ENCODE measurements around the gene UBE2H.
"Not testable (repeated sequence)": the region's sequence is repeated elsewhere in the genome, so short reads cannot be mapped to it uniquely, and the experiment has no call there.

UBE2H gene

DNA sequence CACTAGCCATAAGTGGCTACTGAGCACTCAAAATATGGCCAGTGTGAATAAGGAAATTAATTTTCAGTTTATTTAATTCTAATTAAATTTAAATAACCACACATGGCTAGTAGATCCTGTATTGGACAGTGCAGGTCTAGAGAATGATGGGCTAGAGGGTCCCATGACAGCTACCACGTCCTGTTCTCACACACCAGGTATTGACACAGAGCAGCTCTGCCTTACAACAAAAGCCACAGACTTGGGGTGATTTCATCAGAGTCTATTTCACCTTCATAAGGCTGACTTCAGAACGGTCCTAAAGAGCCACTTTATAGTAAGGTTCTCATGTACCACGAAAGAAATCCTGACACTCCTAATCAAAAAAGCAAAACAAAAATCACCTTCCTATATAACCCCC lies 111.3 kb downstream of the UBE2H start:
- H2AFZ ChIP-seq (ENCODE audit: low read depth, low read length) = no peak overlapping the region
- no peaks in the 10 kb centered on the region for H3K36me3 ChIP-seq (replicated peaks; ENCODE audit: low read depth, low read length)
- H3K9ac ChIP-seq (ENCODE audit: low read length) = no peak overlapping the region
- no peak for TF ChIP-seq EZH2phosphoT487 (IDR thresholded peaks at IDR 0.05; ENCODE audit: low read depth)
- TF ChIP-seq, protein P1, sequence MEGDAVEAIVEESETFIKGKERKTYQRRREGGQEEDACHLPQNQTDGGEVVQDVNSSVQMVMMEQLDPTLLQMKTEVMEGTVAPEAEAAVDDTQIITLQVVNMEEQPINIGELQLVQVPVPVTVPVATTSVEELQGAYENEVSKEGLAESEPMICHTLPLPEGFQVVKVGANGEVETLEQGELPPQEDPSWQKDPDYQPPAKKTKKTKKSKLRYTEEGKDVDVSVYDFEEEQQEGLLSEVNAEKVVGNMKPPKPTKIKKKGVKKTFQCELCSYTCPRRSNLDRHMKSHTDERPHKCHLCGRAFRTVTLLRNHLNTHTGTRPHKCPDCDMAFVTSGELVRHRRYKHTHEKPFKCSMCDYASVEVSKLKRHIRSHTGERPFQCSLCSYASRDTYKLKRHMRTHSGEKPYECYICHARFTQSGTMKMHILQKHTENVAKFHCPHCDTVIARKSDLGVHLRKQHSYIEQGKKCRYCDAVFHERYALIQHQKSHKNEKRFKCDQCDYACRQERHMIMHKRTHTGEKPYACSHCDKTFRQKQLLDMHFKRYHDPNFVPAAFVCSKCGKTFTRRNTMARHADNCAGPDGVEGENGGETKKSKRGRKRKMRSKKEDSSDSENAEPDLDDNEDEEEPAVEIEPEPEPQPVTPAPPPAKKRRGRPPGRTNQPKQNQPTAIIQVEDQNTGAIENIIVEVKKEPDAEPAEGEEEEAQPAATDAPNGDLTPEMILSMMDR (IDR thresholded peaks at IDR 0.05; ENCODE audit: low read depth, low read length) = no peak
- H3K9me3 ChIP-seq (ENCODE audit: insufficient read depth, low read length) = no peaks in the 10 kb centered on the region; the same call in 1 of the 2 replicates
- H3K4me2 ChIP-seq (ENCODE audit: low read length) = no peak overlapping the region
- H3K4me1 ChIP-seq (ENCODE audit: low read length) = peaks cover 15% of the 10 kb centered on the region
- no peaks in the 10 kb centered on the region for H3K79me2 ChIP-seq (ENCODE audit: low read length)
- no peak overlapping the region for H3K27ac ChIP-seq (ENCODE audit: low read length)
- no peak overlapping the region for H3K4me3 ChIP-seq (ENCODE audit: low read length)
- no peaks in the 10 kb centered on the region for H4K20me1 ChIP-seq (ENCODE audit: insufficient read depth, low read length)
- no peaks in the 10 kb centered on the region for H3K27me3 ChIP-seq (ENCODE audit: low read depth, low read length)

DNA sequence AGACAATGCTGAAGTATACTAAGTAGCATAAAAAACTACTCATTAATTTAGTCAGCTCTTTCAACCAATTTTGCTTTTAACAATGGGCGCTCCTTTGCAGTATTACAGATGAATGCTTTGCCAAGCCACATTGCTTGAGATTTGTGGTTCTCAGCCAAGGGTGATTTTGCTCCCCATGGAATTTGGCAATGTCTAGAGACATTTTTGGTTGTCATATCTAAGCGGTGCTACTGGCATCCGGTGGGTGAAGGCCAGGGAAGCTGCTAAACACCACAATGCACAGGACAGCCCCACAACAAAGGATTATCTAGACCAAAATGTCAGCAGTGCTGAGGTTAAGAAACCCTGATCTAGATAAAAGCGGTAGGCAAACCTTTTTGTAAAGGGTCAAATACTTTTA lies 112.0 kb downstream of the UBE2H start:
- Histone ChIP-seq H3K4me2 (ENCODE audit: low read length) (no peak overlapping the region), H3K79me2 (ENCODE audit: low read length) (no peaks in the 10 kb centered on the region), H3K4me3 (ENCODE audit: low read length) (no peak overlapping the region), H4K20me1 (ENCODE audit: insufficient read depth, low read length) (no peaks in the 10 kb centered on the region), H3K4me1 (ENCODE audit: low read length) (peaks cover 13% of the 10 kb centered on the region), H3K27ac (ENCODE audit: low read length) (no peak overlapping the region), H3K27me3 (ENCODE audit: low read depth, low read length) (no peaks in the 10 kb centered on the region), H2AFZ (ENCODE audit: low read depth, low read length) (no peak overlapping the region), H3K9ac (ENCODE audit: low read length) (no peak overlapping the region), H3K36me3 (replicated peaks; ENCODE audit: low read depth, low read length) (no peaks in the 10 kb centered on the region), H3K9me3 (ENCODE audit: insufficient read depth, low read length) (no peaks in the 10 kb centered on the region; the same call in 1 of the 2 replicates)
- no peak for TF ChIP-seq EZH2phosphoT487 (IDR thresholded peaks at IDR 0.05; ENCODE audit: low read depth)
- TF ChIP-seq, protein P1 (IDR thresholded peaks at IDR 0.05; ENCODE audit: low read depth, low read length) = no peak

DNA sequence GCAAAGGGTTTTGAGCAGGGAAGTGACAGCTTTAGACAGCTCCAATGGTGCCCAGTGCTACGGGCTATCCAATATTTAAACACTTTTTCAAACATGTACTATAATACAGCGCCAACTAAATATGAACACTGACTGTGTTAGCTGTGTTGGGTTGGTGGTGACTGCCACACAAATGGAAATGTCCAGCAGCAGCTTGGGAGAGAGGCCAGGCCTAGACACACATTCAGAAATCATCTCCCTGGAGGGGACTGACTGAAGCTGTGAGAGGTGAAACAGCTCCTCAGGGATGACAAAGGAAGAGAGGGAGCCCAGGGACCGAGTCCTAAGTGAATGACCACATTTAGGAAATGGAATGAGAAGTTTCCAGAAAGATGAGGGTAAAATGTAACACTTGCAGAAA lies 115.8 kb downstream of the UBE2H start:
- no peak overlapping the region for H3K4me3 ChIP-seq (ENCODE audit: low read length)
- no peaks in the 10 kb centered on the region for H3K36me3 ChIP-seq (replicated peaks; ENCODE audit: low read depth, low read length)
- H4K20me1 ChIP-seq (ENCODE audit: insufficient read depth, low read length) = no peaks in the 10 kb centered on the region
- no peak overlapping the region for H3K27ac ChIP-seq (ENCODE audit: low read length)
- H3K4me1 ChIP-seq (ENCODE audit: low read length) = no peaks in the 10 kb centered on the region
- no peak overlapping the region for H2AFZ ChIP-seq (ENCODE audit: low read depth, low read length)
- H3K9me3 ChIP-seq (ENCODE audit: insufficient read depth, low read length) = no peaks in the 10 kb centered on the region
- H3K4me2 ChIP-seq (ENCODE audit: low read length) = no peak overlapping the region
- no peaks in the 10 kb centered on the region for H3K27me3 ChIP-seq (ENCODE audit: low read depth, low read length)
- no peaks in the 10 kb centered on the region for H3K79me2 ChIP-seq (ENCODE audit: low read length)
- no peak overlapping the region for H3K9ac ChIP-seq (ENCODE audit: low read length)
- TF ChIP-seq, protein P1 (IDR thresholded peaks at IDR 0.05; ENCODE audit: low read depth, low read length) = no peak
- TF ChIP-seq EZH2phosphoT487 (IDR thresholded peaks at IDR 0.05; ENCODE audit: low read depth) = no peak

DNA sequence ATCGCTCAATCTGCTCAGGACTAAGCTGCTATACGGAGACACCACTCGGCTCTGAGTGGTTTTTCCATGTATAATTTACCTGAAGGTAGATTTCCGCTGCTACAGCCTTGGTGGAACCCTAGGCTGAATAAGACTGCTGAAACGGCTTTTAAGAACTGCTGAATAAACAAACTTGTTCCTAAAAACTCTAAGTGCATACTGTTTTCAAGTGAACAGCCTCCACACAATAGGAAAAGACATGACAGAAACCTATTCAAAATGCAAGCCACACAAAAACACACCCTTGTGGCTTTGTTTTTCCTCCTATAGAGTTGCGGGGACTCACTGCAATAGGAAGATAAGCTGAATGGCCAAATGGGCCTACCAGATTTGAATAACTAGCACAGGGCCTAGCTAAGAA lies 117.2 kb downstream of the UBE2H start:
- peaks cover under 1% of the 10 kb centered on the region; the same call in 1 of the 2 replicates for H3K4me1 ChIP-seq (ENCODE audit: low read length)
- no peak overlapping the region for H3K4me2 ChIP-seq (ENCODE audit: low read length)
- TF ChIP-seq, protein P1 (IDR thresholded peaks at IDR 0.05; ENCODE audit: low read depth, low read length) = no peak
- TF ChIP-seq EZH2phosphoT487 (IDR thresholded peaks at IDR 0.05; ENCODE audit: low read depth) = no peak
- no peak overlapping the region for H2AFZ ChIP-seq (ENCODE audit: low read depth, low read length)
- H3K79me2 ChIP-seq (ENCODE audit: low read length) = no peaks in the 10 kb centered on the region
- H3K27ac ChIP-seq (ENCODE audit: low read length) = no peak overlapping the region
- no peak overlapping the region for H3K4me3 ChIP-seq (ENCODE audit: low read length)
- H3K27me3 ChIP-seq (ENCODE audit: low read depth, low read length) = no peaks in the 10 kb centered on the region
- H3K9me3 ChIP-seq (ENCODE audit: insufficient read depth, low read length) = no peaks in the 10 kb centered on the region
- H4K20me1 ChIP-seq (ENCODE audit: insufficient read depth, low read length) = no peaks in the 10 kb centered on the region
- peaks cover 5% of the 10 kb centered on the region for H3K36me3 ChIP-seq (replicated peaks; ENCODE audit: low read depth, low read length)
- H3K9ac ChIP-seq (ENCODE audit: low read length) = no peak overlapping the region

DNA sequence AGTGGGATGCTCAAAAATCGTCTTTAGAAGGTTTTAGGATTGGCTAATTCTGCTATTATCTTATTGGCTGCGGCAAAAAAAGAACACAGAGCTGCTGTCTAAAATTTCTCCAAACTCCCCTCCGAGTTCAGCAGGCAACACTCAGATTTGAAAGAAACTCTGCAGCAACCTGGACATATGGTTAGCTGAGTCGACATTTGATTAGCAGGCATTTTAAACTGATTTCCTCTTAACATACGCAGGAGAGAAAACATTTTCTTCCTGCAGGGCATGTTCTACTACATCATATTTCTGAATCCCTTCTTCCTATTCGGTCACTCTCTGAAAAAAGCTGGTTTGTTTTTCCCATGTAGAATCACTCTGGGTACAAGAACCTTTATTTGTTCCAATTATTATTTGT lies 119.4 kb downstream of the UBE2H start:
- not testable (repeated sequence) for H3K36me3 ChIP-seq (replicated peaks; ENCODE audit: low read depth, low read length); H3K9me3 ChIP-seq (ENCODE audit: insufficient read depth, low read length); H4K20me1 ChIP-seq (ENCODE audit: insufficient read depth, low read length); H3K27me3 ChIP-seq (ENCODE audit: low read depth, low read length); H3K4me1 ChIP-seq (ENCODE audit: low read length); H3K79me2 ChIP-seq (ENCODE audit: low read length); H3K4me3 ChIP-seq (ENCODE audit: low read length); H3K9ac ChIP-seq (ENCODE audit: low read length); H3K27ac ChIP-seq (ENCODE audit: low read length); H3K4me2 ChIP-seq (ENCODE audit: low read length); H2AFZ ChIP-seq (ENCODE audit: low read depth, low read length)
